Activated naive CD4-positive, alpha-beta T cell (primary cell): ENCODE measurements around the gene NTPCR.
"Not testable (repeated sequence)": the region's sequence is repeated elsewhere in the genome, so short reads cannot be mapped to it uniquely, and the experiment has no call there.

Experiments
- DNase-seq, 4 experiments: peaks; one replicate each; lab custom pipeline; 2025; lab: John Stamatoyannopoulos, UW

NTPCR gene

GRCh38 chr1:232984577-232985425 is 34.4 kb downstream of the NTPCR start:
- DNase-seq = no peak

DNA sequence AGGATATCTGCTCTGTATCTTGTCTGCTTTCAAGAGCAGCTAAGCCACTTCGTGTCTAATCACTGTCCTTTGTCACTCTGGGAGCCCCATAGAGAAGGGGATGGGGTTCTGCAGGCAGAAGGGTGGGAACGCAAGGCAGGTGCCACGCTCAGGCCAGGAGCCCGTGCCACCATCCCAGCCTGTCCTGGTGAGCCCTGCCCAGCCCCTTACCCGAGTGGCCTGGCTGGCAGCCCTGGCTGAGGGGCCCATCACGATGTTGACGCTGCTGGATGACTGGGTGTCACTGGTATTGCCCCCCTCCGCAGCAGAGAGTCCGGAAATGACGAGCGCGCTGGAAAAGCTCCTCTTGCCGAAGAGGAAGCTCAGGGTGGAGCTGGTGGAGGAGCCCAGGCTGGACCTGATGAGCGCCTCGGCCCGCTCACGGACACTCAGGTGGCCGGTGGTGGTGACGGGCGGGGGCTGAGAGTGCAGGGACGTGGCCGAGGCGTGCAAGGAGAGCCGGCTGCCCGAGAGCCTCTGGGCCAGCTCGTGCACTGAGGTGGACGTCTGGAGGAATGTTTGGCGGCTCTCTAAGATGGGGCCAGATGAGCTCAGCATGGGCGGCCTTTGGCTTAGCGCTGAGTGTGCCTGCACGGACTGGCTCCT is 35.6 kb downstream of the NTPCR start:
- DNase-seq = no peak

DNA sequence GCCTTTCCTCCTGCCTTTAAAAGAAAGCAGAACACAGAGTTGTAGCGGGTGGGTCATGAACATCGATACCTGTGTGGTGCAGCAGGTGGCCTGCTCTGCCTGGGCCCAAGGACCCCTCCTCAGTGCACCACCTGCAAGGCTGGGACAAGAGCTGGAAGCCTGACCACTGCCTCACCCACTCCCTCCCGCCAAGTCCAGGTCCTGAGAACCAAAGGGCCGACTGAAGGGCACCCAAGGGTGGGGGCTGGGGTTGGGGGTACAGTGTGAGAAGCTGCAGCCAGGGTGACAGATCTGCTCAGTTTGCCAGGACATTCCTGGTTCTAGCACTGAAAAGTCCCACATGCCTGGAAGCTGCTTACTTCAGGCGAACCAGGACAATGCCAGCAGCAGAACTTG is 36.1 kb downstream of the NTPCR start:
- DNase-seq = no peak

- DNase-seq = no peak
These were observed 36.8 kb downstream of the NTPCR start for GRCh38 chr1:232987046-232987773.

DNA sequence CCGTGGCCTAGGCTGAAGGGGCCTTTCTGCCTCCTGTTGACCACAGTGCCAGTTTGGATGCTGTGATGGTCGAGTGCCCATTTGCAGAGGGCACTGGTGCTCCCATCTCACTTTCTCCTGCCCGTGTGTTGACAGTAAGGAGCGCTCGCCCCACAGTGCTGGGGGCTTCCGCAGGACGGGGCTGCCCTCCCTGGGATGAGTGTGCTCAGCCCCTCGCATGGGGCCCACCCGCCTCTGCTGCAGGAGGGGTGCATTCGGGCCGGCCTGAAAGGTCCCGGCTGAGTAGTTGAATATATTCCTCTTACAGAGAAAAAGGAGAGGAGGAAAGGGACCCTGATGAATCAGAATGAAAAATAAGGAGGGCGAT is 37.3 kb downstream of the NTPCR start:
- DNase-seq = no peak

- DNase-seq = no peak
These were observed 38.2 kb downstream of the NTPCR start for GRCh38 chr1:232988572-232989040.

DNA sequence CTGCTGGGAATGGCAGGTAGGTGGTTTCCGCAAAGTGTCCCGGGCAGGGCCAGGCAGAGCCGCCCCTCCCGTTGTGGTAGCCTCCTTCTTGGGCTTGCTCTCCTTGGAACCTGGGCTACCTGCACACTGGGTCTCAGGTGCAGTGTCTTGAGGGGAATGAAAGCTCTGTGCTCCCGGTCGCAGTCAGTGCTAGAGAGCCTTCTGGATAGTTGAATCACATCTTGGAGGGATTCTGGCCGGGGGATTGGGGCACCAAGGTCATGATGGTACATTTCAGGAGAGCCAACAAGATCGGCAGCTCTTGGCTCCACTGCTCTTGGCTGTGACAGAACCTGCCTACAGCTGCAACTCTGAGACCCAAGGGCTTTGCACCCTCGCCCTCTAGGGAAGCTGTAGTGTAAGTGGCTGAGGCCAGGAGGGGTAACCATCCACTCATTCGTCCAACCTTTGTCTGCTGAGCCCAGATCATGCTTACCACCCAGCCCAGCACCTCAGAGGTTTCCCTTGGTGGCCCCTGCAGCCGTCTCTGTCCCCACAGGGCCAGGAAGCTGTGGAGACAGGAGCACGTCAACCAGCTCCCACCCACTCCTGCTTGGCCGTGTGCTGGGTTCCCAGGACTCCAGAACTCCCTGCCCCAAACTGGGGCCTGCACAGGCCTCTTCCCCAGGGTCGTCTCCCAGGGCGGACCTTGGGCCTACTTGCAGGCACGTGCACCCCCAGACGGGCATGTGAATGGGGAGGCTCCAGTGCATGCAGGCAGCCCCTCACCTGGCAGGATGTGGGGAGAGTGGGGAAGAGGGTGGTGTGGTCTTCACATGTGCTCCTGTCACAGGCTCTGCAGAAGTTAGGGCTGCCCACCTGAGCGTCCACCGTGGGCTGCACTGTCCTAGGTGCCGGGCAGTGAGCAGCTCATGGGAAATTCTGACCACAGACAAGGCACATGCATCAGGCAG is 40.0 kb downstream of the NTPCR start:
- DNase-seq = no peak

GRCh38 chr1:232991238-232991637 is 40.8 kb downstream of the NTPCR start:
- no peak for DNase-seq

DNA sequence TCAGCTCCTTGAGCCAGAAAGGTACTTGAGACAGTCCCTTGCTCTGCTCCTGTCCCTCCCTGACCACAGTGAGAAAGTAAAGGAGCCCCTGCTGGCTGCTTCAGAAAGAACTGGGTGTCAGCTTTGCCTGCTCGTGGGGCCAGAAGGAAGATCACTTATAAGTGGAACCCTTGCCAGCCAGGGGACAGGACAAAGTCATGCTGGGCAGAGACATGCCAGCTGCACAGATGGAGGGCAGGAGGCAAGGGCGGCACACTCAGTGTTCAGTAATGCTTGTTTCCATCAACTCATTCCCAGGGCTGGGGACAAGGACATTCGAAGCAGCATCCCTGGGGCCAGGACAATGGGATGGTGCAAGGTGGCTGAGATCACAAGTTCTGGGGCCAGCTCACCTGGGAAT is 41.8 kb downstream of the NTPCR start:
- DNase-seq = no peak

GRCh38 chr1:232993555-232993954 is 43.1 kb downstream of the NTPCR start:
- no peak for DNase-seq

GRCh38 chr1:232995189-232995588 is 44.8 kb downstream of the NTPCR start:
- no peak for DNase-seq

- DNase-seq = no peak
These were observed 45.7 kb downstream of the NTPCR start for GRCh38 chr1:232996143-232996542.

DNA sequence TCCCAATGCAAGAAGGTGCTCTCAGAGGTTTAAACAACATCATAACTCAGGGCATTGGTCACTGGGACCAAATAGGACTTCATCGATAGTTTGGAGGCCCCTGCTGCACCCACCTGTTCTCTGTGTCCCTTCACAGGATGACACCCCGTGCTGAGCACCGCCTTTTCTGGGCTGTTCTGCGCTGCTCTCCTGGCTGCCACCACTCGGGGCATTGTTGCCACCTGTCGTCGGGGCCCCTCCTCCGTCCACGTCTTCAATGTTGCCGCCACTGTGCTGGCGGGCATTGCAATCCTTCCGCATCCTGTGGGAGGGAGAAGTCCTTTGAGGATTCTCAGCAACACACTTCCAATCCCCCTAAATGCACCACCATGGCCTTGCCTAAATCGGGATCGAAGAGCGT is 47.7 kb downstream of the NTPCR start:
- no peak for DNase-seq

- no peak for DNase-seq
These were observed 48.2 kb downstream of the NTPCR start for GRCh38 chr1:232998646-232999045.

DNA sequence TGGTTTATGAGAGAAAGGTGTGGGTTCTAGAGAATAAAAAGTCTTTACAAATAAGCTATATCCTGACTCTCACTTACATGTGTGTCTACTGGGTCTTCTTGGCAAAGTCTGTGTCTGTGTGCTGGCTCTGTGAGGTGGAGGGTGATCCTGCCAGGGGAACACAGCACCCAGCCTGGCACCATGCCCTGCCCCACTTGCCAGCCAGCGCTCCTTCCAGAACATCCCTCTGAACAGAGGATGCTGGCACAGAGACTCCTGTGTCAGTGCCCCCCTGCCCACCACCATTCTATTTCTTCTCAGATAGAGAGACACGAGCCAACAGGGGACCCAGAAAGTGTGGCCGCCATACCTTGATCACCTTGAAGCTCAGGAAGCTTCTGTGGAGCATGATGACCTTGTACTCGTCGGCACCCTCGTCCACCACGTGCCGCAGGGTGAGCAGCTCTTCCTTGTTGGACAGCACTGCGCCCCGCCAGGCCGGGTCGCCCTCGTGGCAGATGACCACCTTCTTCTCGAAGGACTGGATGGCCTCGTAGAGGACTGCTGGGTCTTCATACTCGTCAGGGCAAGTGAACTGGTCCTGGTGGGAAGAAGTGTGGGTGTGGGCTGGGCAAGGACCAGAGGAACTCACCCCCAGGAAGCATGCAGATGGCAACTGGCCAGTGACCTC is 49.7 kb downstream of the NTPCR start:
- no peak for DNase-seq

- not testable (repeated sequence) for DNase-seq
These were observed 53.2 kb downstream of the NTPCR start for GRCh38 chr1:233003638-233004037.

GRCh38 chr1:233004451-233004850 is 54.0 kb downstream of the NTPCR start:
- DNase-seq = no peak

DNA sequence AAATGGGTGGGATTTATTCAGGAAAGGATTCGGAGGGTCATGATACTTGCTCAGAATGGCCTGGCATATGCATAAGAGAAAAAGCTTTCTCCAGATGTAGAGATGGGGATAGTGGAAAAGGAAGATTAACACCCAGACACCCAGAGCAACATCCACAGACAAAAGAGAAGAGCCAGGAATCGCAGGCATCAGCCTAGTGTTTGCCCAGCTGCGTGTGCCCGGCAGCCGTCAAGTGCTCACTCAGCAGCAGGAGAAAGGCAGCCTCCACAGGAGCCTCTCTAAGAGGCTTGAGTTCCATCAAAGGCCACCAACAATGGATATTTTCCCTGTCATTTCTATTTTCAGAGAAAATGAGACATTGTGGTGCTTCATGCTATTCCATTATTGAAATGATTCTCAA is 54.7 kb downstream of the NTPCR start:
- no peak for DNase-seq

DNA sequence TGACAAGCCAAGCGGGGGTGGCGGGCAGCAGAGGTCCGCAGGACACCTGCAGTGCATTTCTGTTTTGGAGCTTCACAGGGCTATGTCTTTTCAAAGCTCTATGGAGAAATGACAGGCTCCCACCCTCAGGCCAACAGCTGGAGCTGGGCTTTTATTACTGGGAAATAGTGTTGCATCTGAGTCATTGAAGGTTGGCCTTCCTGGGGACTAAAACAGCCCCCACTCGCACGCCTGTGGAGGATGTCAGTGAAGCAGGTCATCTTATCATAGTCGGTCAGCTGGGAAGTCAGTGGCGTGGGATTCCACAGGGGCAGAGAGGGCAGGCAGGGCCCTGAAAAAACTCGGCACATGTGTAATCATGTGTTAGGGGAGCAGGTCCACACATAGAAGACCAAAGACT is 55.3 kb downstream of the NTPCR start:
- DNase-seq = no peak

DNA sequence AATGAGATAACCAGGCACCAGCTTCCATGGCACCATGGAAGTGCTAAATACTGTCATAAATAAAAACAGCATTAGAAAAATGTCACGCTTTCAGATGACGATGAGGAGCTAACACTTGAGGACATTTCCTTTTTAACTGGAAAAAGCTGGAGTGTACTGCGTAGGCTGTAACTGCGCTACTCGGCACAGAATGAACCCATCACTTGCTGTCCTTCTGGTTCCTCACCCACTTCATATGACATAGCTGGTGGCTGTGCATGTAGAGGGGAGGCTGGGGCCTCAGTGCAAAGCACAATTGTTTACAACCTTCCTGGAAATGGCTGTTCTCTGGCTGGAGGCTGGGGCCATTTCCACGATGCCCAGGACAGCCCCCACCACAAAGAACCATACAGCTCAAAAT is 55.7 kb downstream of the NTPCR start:
- DNase-seq = no peak

DNA sequence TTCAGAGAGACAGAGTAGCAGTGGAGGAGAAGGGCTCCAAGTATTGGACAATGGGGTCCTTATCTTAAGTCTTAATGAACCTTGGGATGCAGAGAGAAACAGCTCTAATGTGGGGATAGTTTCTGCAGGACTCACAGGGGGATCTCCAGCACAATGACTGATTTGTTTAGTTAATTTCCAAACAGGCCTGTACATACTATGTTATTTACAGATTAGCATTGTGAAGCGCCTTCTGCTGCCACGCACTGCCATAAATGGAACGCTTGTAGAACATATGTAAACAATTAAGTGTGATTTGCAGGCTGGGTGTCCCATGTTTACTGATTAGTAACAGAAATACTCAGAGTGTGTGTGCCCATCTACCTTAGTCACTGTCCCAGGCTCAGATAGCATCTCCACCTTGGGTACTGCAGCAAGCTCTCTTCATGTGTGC is 56.1 kb downstream of the NTPCR start:
- no peak for DNase-seq
